ENCODE results near the gene CRTAP.

DNA sequence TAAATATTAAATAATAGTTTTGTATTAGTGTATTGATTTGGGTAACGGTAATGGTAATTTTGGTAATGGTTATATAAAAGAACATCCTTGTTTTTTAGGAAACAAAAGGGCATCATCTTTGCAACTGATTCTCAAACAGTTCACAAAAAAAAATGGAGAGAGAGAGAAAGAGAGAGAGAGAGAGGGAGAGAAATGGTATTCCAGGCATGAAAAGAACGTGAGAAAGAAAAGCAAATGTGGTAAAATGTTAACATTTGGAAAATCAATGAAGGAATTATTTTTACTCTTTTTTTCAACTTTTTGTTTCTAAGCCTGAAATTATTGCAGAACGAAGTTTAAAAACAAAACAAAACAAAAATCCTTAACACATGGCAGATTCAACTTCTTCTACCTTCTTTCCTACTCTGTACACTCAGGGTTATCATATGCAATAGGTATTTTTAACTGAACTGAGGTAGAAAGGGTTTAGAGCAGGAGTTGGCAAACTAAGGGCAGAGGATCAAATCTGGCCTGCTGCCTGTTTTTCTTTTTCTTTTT, 14.6 kb upstream of the CRTAP start:
- TF ChIP-seq, protein P1, sequence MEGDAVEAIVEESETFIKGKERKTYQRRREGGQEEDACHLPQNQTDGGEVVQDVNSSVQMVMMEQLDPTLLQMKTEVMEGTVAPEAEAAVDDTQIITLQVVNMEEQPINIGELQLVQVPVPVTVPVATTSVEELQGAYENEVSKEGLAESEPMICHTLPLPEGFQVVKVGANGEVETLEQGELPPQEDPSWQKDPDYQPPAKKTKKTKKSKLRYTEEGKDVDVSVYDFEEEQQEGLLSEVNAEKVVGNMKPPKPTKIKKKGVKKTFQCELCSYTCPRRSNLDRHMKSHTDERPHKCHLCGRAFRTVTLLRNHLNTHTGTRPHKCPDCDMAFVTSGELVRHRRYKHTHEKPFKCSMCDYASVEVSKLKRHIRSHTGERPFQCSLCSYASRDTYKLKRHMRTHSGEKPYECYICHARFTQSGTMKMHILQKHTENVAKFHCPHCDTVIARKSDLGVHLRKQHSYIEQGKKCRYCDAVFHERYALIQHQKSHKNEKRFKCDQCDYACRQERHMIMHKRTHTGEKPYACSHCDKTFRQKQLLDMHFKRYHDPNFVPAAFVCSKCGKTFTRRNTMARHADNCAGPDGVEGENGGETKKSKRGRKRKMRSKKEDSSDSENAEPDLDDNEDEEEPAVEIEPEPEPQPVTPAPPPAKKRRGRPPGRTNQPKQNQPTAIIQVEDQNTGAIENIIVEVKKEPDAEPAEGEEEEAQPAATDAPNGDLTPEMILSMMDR (IDR thresholded peaks at IDR 0.05), result no peak
- TF ChIP-seq TCF7L2 (IDR thresholded peaks at IDR 0.05; ENCODE audit: low read depth, low read length), result no peak
- TF ChIP-seq POLR2AphosphoS5 (IDR thresholded peaks at IDR 0.05; ENCODE audit: low read depth, low read length), result no peak
- TF ChIP-seq, protein P2, sequence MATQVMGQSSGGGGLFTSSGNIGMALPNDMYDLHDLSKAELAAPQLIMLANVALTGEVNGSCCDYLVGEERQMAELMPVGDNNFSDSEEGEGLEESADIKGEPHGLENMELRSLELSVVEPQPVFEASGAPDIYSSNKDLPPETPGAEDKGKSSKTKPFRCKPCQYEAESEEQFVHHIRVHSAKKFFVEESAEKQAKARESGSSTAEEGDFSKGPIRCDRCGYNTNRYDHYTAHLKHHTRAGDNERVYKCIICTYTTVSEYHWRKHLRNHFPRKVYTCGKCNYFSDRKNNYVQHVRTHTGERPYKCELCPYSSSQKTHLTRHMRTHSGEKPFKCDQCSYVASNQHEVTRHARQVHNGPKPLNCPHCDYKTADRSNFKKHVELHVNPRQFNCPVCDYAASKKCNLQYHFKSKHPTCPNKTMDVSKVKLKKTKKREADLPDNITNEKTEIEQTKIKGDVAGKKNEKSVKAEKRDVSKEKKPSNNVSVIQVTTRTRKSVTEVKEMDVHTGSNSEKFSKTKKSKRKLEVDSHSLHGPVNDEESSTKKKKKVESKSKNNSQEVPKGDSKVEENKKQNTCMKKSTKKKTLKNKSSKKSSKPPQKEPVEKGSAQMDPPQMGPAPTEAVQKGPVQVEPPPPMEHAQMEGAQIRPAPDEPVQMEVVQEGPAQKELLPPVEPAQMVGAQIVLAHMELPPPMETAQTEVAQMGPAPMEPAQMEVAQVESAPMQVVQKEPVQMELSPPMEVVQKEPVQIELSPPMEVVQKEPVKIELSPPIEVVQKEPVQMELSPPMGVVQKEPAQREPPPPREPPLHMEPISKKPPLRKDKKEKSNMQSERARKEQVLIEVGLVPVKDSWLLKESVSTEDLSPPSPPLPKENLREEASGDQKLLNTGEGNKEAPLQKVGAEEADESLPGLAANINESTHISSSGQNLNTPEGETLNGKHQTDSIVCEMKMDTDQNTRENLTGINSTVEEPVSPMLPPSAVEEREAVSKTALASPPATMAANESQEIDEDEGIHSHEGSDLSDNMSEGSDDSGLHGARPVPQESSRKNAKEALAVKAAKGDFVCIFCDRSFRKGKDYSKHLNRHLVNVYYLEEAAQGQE (IDR thresholded peaks at IDR 0.05; ENCODE audit: insufficient read depth in 1 of 2, low read depth in 2 of 2, low read length in 1 of 2), result no peak
